Lower leg skin (tissue), 4 donors: Measurements from ENCODE around the gene NPHS1. TPM values are rescaled to one million over a fixed set of nuclear protein-coding genes. Genes with fewer than 3 reads are reported as not detected.

Experiments
- DNase-seq, 2 donors: peaks; one replicate each; pipeline ENCODE4 v3.0.0-alpha.2; 2019; ENCODE audit warnings: low spot score in 2 of 2
- H3K4me3 ChIP-seq: fragments of 200-600 bp; sonication (generic); 2 replicates; pipeline ENCODE4 v1.5.1; 2017; ENCODE audit warnings: mild to moderate bottlenecking, low read depth; ENCODE audit not compliant: poor library complexity, severe bottlenecking
- POLR2A ChIP-seq, 2 donors: fragments of 450-650 bp; IDR thresholded peaks; one replicate each; pipeline ENCODE4 v1.6.1; 2016 to 2017; ENCODE audit warnings: antibody characterized with exemption in 2 of 2, mild to moderate bottlenecking in 1 of 2, moderate library complexity in 1 of 2
- WGBS, 2 donors: methylation state at CpG; one replicate each; pipeline ENCODE4 v1.1.5; 2018; 5-methylcytosine and 5-hydroxymethylcytosine counted together
- intact Hi-C: fragments of 100-400 bp; cut with DNase I; formaldehyde crosslinking; loops from one replicate; pipeline ENCODE4 v1.15.0; 2023; ENCODE audit warnings: low total_unique reads
- total RNA-seq, 4 donors: library from RNA; depleted of rRNA; stranded (reverse); fragments of >200 nt; gene quantifications; one replicate each; pipeline ENCODE4 v1.1.0, GENCODE V29; 2016
- TF ChIP-seq, protein P1 (sequence below), 3 donors: fragments of 450-650 bp; IDR thresholded peaks; one replicate each; pipeline ENCODE4 v1.5.1; 2016; ENCODE audit warnings: antibody characterized with exemption in 3 of 3, mild to moderate bottlenecking in 3 of 3, moderate library complexity in 2 of 3

NPHS1 gene
- total RNA-seq, 4 donors from 2014 or later: not detected

GRCh38 chr19:35788205-35788960, 63.9 kb downstream of the NPHS1 start:
- DNase-seq: no peak
- no peak overlapping the region for H3K4me3 ChIP-seq
- WGBS, 2 donors: 82 to 86% methylated on average over 12 of the region's 12 CpGs
- intact Hi-C loops: no loop called here
- TF ChIP-seq POLR2A (IDR thresholded peaks at IDR 0.05): no peak
- TF ChIP-seq, protein P1, sequence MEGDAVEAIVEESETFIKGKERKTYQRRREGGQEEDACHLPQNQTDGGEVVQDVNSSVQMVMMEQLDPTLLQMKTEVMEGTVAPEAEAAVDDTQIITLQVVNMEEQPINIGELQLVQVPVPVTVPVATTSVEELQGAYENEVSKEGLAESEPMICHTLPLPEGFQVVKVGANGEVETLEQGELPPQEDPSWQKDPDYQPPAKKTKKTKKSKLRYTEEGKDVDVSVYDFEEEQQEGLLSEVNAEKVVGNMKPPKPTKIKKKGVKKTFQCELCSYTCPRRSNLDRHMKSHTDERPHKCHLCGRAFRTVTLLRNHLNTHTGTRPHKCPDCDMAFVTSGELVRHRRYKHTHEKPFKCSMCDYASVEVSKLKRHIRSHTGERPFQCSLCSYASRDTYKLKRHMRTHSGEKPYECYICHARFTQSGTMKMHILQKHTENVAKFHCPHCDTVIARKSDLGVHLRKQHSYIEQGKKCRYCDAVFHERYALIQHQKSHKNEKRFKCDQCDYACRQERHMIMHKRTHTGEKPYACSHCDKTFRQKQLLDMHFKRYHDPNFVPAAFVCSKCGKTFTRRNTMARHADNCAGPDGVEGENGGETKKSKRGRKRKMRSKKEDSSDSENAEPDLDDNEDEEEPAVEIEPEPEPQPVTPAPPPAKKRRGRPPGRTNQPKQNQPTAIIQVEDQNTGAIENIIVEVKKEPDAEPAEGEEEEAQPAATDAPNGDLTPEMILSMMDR (IDR thresholded peaks at IDR 0.05): no peak

GRCh38 chr19:35787227-35787799, 65.0 kb downstream of the NPHS1 start:
- WGBS, 2 donors: 92 to 94% methylated on average over 4 to 15 of the region's 15 CpGs
- TF ChIP-seq, protein P1 (IDR thresholded peaks at IDR 0.05): no peak
- no peak for TF ChIP-seq POLR2A (IDR thresholded peaks at IDR 0.05)
- DNase-seq: no peak
- H3K4me3 ChIP-seq: no peak overlapping the region
- intact Hi-C loops: no loop called here

DNA sequence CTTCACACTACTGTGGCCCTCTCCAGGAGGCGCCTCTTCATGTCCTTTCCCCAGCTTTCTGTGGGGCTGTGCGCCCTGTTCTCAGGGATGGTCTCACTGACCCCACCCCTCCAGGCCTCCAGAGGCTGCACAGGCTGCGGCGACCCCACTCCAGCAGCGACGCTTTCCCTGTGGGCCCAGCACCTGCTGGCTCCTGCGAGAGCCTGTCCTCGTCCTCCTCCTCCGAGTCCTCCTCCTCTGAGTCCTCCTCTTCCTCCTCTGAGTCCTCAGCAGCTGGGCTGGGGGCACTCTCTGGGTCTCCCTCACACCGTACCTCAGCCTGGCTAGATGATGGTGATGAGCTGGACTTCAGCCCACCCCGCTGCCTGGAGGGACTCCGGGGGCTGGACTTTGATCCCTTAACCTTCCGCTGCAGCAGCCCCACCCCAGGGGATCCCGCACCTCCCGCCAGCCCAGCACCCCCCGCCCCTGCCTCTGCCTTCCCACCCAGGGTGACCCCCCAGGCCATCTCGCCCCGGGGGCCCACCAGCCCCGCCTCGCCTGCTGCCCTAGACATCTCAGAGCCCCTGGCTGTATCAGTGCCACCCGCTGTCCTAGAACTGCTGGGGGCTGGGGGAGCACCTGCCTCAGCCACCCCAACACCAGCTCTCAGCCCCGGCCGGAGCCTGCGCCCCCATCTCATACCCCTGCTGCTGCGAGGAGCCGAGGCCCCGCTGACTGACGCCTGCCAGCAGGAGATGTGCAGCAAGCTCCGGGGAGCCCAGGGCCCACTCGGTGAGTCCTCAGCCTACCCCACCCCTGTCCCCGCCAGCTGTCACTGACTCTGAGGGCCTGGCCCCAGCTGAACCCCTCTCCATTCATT, 65.8 kb downstream of the NPHS1 start:
- TF ChIP-seq, protein P1 (IDR thresholded peaks at IDR 0.05): no peak
- TF ChIP-seq POLR2A (IDR thresholded peaks at IDR 0.05): no peak
- WGBS, 2 donors: 91 to 94% methylated on average over 27 to 31 of the region's 31 CpGs
- intact Hi-C loops: no loop called here
- H3K4me3 ChIP-seq: no peak overlapping the region
- no peak for DNase-seq

- H3K4me3 ChIP-seq: no peak overlapping the region
- no peak for TF ChIP-seq POLR2A (IDR thresholded peaks at IDR 0.05)
- 85 to 89% methylated on average over 8 to 10 of the region's 10 CpGs for WGBS, 2 donors
- no peak for DNase-seq
- intact Hi-C loops: no loop called here
Measured at GRCh38 chr19:35785339-35785627, 67.0 kb downstream of the NPHS1 start.

- intact Hi-C loops: no loop called here
- no peak for TF ChIP-seq POLR2A (IDR thresholded peaks at IDR 0.05)
- TF ChIP-seq, protein P1 (IDR thresholded peaks at IDR 0.05): no peak
- no peak overlapping the region for H3K4me3 ChIP-seq
- DNase-seq: no peak
- WGBS, 2 donors: 82 to 85% methylated on average over 32 to 34 of the region's 45 CpGs
Measured at GRCh38 chr19:35784503-35785338, 67.6 kb downstream of the NPHS1 start.
